Measurements from ENCODE around the gene MARK1.

DNA sequence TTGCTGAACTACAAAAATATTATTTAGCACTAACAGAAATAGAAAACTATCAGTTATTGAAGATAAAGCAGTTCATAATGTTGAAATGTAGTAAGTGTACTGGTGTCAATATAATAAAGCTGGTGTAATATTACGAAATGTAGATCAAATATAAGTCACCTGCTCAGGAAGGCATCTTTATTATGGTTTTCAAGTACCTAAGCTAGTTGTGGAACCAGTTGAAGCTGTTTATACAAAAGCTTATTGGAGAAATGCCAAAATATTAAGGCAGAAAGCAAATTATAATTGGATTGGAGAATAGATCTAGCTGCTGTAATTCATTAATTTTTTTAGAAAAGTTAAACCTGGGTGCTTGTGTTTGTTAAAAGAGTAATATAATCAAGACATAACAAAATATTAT is 6.2 kb upstream of the MARK1 start:
- TF ChIP-seq REST (IDR thresholded peaks at IDR 0.05; ENCODE audit: low read depth, low read length) (no peak), EP300 (IDR thresholded peaks at IDR 0.05; ENCODE audit: borderline replicate concordance in 1 of 2, low read depth in 1 of 2, low read length in 1 of 2) (no peak), CTCF (IDR thresholded peaks at IDR 0.05) (no peak), JUND (IDR thresholded peaks at IDR 0.05) (no peak), YY1 (IDR thresholded peaks at IDR 0.05; ENCODE audit: low read depth) (no peak), TCF12 (IDR thresholded peaks at IDR 0.05) (no peak), RXRA (IDR thresholded peaks at IDR 0.05; ENCODE audit: borderline replicate concordance, low read depth) (no peak), SMC3 (IDR thresholded peaks at IDR 0.05; ENCODE audit: low read depth, low read length) (no peak), SIN3A (IDR thresholded peaks at IDR 0.05; ENCODE audit: borderline replicate concordance, low read depth, low read length) (no peak)
- TF ChIP-seq, protein P1, sequence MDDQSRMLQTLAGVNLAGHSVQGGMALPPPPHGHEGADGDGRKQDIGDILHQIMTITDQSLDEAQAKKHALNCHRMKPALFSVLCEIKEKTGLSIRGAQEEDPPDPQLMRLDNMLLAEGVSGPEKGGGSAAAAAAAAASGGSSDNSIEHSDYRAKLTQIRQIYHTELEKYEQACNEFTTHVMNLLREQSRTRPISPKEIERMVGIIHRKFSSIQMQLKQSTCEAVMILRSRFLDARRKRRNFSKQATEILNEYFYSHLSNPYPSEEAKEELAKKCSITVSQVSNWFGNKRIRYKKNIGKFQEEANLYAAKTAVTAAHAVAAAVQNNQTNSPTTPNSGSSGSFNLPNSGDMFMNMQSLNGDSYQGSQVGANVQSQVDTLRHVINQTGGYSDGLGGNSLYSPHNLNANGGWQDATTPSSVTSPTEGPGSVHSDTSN (IDR thresholded peaks at IDR 0.05), result no peak
- TF ChIP-seq, protein P2, sequence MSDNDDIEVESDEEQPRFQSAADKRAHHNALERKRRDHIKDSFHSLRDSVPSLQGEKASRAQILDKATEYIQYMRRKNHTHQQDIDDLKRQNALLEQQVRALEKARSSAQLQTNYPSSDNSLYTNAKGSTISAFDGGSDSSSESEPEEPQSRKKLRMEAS (IDR thresholded peaks at IDR 0.05; ENCODE audit: low read depth), result no peak

All from SK-N-SH (cell line).